Esophagus muscularis mucosa (tissue), 4 donors: ENCODE measurements around the gene NLRP10.

Experiments
- EP300 ChIP-seq: sonication (generic); formaldehyde crosslinking; IDR thresholded peaks from one replicate; pipeline ENCODE4 v1.6.1; 2017; ENCODE audit warnings: antibody characterized with exemption
- POLR2A ChIP-seq: fragments of 450-650 bp; IDR thresholded peaks from one replicate; pipeline ENCODE4 v1.6.1; 2017; ENCODE audit warnings: antibody characterized with exemption, moderate library complexity, mild to moderate bottlenecking, low read depth
- TF ChIP-seq, protein P1 (sequence below), 3 experiments: fragments of 200-600 bp in 2 of 3; fragments of 450-650 bp in 1 of 3; sonication (generic) in 2 of 3; IDR thresholded peaks; one replicate each; pipeline ENCODE4 v1.5.1; 2017 to 2019; ENCODE audit warnings: antibody characterized with exemption in 3 of 3, mild to moderate bottlenecking in 2 of 3, moderate library complexity in 1 of 3

DNA sequence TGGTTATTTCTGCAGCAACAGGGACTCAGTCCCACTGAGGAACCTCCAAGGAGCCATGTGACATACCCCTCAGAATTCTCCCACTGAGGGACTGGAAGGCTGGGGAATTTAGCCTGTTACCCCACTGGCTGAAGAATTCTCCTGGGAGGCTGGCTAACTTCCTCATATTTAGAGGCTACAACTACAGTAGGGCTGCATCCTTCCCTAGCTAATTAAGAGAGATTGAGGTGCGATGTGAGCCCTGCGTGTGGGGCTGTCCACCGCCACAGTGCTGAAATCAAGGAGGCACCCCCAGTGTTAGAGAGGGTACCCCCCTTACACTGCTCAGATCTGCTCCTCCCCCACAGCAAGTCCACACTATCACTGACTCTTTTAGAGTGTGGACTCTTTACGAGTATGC lies 43.0 kb upstream of the NLRP10 start:
- TF ChIP-seq POLR2A (no peak), EP300 (no peak)
- TF ChIP-seq, protein P1, sequence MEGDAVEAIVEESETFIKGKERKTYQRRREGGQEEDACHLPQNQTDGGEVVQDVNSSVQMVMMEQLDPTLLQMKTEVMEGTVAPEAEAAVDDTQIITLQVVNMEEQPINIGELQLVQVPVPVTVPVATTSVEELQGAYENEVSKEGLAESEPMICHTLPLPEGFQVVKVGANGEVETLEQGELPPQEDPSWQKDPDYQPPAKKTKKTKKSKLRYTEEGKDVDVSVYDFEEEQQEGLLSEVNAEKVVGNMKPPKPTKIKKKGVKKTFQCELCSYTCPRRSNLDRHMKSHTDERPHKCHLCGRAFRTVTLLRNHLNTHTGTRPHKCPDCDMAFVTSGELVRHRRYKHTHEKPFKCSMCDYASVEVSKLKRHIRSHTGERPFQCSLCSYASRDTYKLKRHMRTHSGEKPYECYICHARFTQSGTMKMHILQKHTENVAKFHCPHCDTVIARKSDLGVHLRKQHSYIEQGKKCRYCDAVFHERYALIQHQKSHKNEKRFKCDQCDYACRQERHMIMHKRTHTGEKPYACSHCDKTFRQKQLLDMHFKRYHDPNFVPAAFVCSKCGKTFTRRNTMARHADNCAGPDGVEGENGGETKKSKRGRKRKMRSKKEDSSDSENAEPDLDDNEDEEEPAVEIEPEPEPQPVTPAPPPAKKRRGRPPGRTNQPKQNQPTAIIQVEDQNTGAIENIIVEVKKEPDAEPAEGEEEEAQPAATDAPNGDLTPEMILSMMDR (IDR thresholded peaks at IDR 0.05), result no peak
